Measurements from ENCODE around the gene KCNAB1.
"Not testable (repeated sequence)": the region's sequence is repeated elsewhere in the genome, so short reads cannot be mapped to it uniquely, and the experiment has no call there.

GRCh38 chr3:156197152-156197551 is 76.8 kb downstream of the KCNAB1 start:
- TF ChIP-seq POLR2A, CTCF (IDR thresholded peaks at IDR 0.05): not testable (repeated sequence)
